GM19043 (cell line): ENCODE data around the gene CDH22.

Experiments used
- ATAC-seq: cut with Tn5 transposase; IDR thresholded peaks from one replicate; pipeline ENCODE4 v1.9.1; 2021; ENCODE audit warnings: low read depth; ENCODE audit not compliant: unreplicated experiment

The CDH22 gene

GRCh38 chr20:46220455-46221207 lies 87.7 kb downstream of the CDH22 start:
- ATAC-seq = no peak

- no peak for ATAC-seq
Observed at GRCh38 chr20:46219920-46220319, 88.4 kb downstream of the CDH22 start.

DNA sequence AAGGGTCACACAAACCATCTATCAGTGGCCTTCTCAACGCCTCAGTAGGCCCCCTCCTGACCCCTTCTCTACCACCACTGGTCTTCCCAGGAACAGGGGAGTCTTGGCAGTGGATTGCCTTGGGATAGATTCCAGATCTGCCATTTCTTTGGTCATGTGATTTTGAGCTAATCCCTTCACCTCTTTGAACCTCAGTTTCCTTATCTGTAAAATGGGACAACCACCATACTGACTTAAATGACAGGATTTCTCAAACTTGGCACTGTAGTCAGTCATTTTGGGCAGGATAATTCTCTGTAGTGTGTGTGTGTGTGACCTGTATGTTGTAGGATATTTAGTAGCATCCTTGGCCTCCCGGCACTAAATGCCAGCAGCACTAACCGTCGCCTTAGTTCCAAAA lies 89.1 kb downstream of the CDH22 start:
- no peak for ATAC-seq

GRCh38 chr20:46218656-46219055 lies 89.6 kb downstream of the CDH22 start:
- no peak for ATAC-seq

- ATAC-seq = no peak
Observed at GRCh38 chr20:46217583-46217982, 90.7 kb downstream of the CDH22 start.

- no peak for ATAC-seq
Observed at GRCh38 chr20:46216770-46217464, 91.4 kb downstream of the CDH22 start.

- ATAC-seq = no peak
Observed at GRCh38 chr20:46215913-46216707, 92.2 kb downstream of the CDH22 start.

- no peak for ATAC-seq
Observed at GRCh38 chr20:46214824-46215488, 93.3 kb downstream of the CDH22 start.

GRCh38 chr20:46213946-46214823 lies 94.1 kb downstream of the CDH22 start:
- ATAC-seq = no peak

GRCh38 chr20:46212876-46213275 lies 95.4 kb downstream of the CDH22 start:
- ATAC-seq = no peak

GRCh38 chr20:46212252-46212651 lies 96.0 kb downstream of the CDH22 start:
- ATAC-seq = no peak

DNA sequence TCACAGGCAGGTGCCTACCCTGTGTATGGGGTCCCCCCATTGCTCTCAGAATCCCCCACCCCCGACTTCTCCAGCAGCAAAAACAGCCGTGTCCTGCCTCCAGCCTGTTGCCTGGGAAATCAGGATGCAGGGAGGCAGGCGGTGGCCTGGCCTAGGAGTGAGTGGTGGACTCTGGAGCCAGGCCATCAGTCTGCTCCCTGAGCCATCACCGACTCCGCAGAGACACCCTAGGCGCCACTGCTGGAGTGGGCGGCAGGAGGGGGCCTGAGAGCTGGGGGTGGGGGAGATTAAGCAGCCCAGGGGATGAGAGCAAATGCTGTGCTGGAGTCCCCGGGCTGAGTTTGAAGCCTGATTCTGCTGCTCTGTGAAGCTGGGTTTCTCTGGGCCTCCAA lies 97.0 kb downstream of the CDH22 start:
- no peak for ATAC-seq

DNA sequence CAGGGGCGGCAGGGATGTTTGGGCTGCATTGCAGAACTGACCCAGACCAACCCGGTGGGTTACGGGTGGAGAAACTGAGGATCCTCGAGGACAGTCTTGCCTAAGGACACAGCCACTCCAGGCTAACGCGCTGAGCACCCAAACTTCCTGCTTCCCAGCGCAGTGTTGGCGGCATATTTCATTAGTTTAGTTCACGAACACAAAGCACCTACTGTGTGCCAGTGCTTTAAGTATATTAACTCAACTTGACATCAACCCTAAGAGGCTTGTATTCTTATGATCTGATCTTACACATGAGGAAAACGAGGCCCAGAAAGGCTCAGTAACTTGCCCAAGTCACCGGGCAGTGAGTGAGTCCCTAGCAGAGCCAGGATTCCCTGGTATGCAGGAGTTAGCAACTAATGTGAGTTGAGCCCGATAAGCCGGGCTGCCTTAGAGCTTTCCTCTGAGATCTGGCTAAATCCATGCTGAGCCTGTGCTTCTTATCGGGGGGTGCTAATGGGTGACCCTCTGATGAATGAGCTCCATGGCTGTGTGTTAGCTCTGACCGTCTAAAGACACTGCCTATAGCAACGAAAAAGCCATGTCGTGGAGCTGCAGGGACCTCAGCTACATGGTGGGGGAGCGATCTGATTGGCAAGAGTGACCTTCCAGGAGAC lies 97.5 kb downstream of the CDH22 start:
- ATAC-seq = no peak

GRCh38 chr20:46209930-46210671 lies 98.2 kb downstream of the CDH22 start:
- ATAC-seq = no peak

DNA sequence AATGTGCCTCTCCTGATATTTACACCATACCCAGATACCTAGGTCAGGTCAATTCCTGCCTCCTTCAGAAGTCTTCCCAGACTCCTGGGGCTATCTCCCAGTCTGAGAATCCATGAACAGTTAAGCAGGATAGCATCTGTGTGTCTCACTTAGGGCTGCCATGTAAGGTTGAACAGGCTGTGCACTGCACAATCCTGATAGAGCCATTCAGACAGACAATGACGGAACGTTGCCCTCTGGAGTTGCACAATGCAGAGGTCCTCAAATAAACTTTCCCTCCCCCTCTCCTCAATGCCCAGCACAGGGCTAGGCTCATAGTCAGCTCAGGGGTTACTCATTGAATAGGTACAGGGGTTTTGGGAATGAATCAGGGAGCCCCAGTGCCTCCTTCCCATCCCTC lies 100.5 kb downstream of the CDH22 start:
- ATAC-seq = no peak

- ATAC-seq = no peak
Observed at GRCh38 chr20:46206992-46207549, 101.2 kb downstream of the CDH22 start.

- no peak for ATAC-seq
Observed at GRCh38 chr20:46206025-46206424, 102.3 kb downstream of the CDH22 start.

DNA sequence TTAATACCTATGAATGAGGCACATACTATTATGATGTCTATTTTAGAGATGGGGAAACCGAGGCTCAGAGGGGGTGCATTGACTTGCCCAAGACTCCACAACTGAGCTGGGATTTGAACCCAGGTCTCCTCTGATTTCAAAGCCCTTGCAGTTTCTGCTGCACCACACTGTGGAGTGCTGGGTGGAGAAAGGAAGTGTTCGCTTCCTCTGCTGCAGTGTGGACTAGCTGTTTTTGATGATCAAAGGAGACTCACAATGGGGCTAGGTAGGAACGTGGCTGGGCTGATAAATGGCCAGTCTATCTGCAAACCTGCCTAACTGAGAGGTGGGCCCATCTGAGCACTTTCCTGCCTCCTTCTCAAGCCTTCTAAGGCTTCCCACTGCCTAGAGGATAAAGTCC lies 102.9 kb downstream of the CDH22 start:
- ATAC-seq = no peak
